Renal cortex interstitium (tissue), 15 donors: ENCODE data around the gene FUOM. TPM values are rescaled to one million over a fixed set of nuclear protein-coding genes. Genes with fewer than 3 reads are reported as not detected.

Source experiments
- DNase-seq, 11 donors: peaks; one replicate each; pipeline ENCODE4 v3.0.0-alpha.2; 2013; ENCODE audit warnings: low read depth in 9 of 11, low spot score in 4 of 11; ENCODE audit errors: extremely low read depth in 1 of 11
- long read RNA-seq, 16 experiments: transcript quantifications; one replicate each; lab custom pipeline, GENCODE V29; 2026
- polyA plus RNA-seq, 3 donors: library from polyadenylated mRNA; unstranded; fragments of 120-200 nt; gene quantifications; one replicate each; pipeline ENCODE4 v1.2.1, GENCODE V29; 2013; ENCODE audit not compliant: insufficient read length in 3 of 3

The FUOM gene
- 10 to 100 TPM; 14.3 to 22.4 (median 20.8) TPM for polyA plus RNA-seq
- long read RNA-seq, donor 1, transcript FUOM-201 (6 exons, 709 nt), result major isoform, 7 of 7 reads
- long read RNA-seq, donor 1, partial matches to known transcripts, result 0 of 7 reads
- long read RNA-seq, donor 1, other reads (novel, unspliced or antisense), result 0 of 7 reads
- long read RNA-seq, donor 2, partial matches to known transcripts, result 0 of 3 reads
- long read RNA-seq, donor 2, other reads (novel, unspliced or antisense), result 0 of 3 reads
- long read RNA-seq, donor 3, transcript FUOM-203 (6 exons, 762 nt), result minor isoform, 7 of 23 reads
- long read RNA-seq, donor 3, transcript FUOM-201 (6 exons, 709 nt), result major isoform, 15 of 23 reads
- long read RNA-seq, donor 3, partial matches to known transcripts, result 0 of 23 reads
- long read RNA-seq, donor 3, other reads (novel, unspliced or antisense), result 0 of 23 reads
- long read RNA-seq, donor 4, transcript FUOM-201 (6 exons, 709 nt), result major isoform, 7 of 10 reads
- long read RNA-seq, donor 4, partial matches to known transcripts, result 0 of 10 reads
- long read RNA-seq, donor 4, other reads (novel, unspliced or antisense), result 0 of 10 reads
- long read RNA-seq, donor 5, result 0 reads
- long read RNA-seq, donor 6, transcript FUOM-201 (6 exons, 709 nt), result major isoform, 7 of 12 reads
- long read RNA-seq, donor 6, partial matches to known transcripts, result 0 of 12 reads
- long read RNA-seq, donor 6, other reads (novel, unspliced or antisense), result 0 of 12 reads
- long read RNA-seq, donor 7, transcript FUOM-201 (6 exons, 709 nt), result major isoform, 6 of 9 reads
- long read RNA-seq, donor 7, partial matches to known transcripts, result 0 of 9 reads
- long read RNA-seq, donor 7, other reads (novel, unspliced or antisense), result 0 of 9 reads
- long read RNA-seq, donor 8, transcript FUOM-201 (6 exons, 709 nt), result major isoform, 16 of 19 reads
- long read RNA-seq, donor 8, partial matches to known transcripts, result 0 of 19 reads
- long read RNA-seq, donor 8, other reads (novel, unspliced or antisense), result 0 of 19 reads
- long read RNA-seq, donor 9, transcript FUOM-201 (6 exons, 709 nt), result major isoform, 7 of 7 reads
- long read RNA-seq, donor 9, partial matches to known transcripts, result 0 of 7 reads
- long read RNA-seq, donor 9, other reads (novel, unspliced or antisense), result 0 of 7 reads
- long read RNA-seq, donor 10, transcript FUOM-201 (6 exons, 709 nt), result major isoform, 12 of 17 reads
- long read RNA-seq, donor 10, partial matches to known transcripts, result 0 of 17 reads
- long read RNA-seq, donor 10, other reads (novel, unspliced or antisense), result 0 of 17 reads
- long read RNA-seq, donor 11, transcript FUOM-201 (6 exons, 709 nt), result major isoform, 10 of 12 reads
- long read RNA-seq, donor 11, partial matches to known transcripts, result 0 of 12 reads
- long read RNA-seq, donor 11, other reads (novel, unspliced or antisense), result 0 of 12 reads
- long read RNA-seq, donor 12, transcript FUOM-201 (6 exons, 709 nt), result major isoform, 6 of 9 reads
- long read RNA-seq, donor 12, partial matches to known transcripts, result 0 of 9 reads
- long read RNA-seq, donor 12, other reads (novel, unspliced or antisense), result 0 of 9 reads
- long read RNA-seq, donor 13, result 0 reads
- long read RNA-seq, donor 14, transcript FUOM-201 (6 exons, 709 nt), result major isoform, 7 of 10 reads
- long read RNA-seq, donor 14, partial matches to known transcripts, result 0 of 10 reads
- long read RNA-seq, donor 14, other reads (novel, unspliced or antisense), result 0 of 10 reads
- long read RNA-seq, donor 15, partial matches to known transcripts, result 0 of 7 reads
- long read RNA-seq, donor 15, other reads (novel, unspliced or antisense), result 0 of 7 reads
- long read RNA-seq, donor 16, transcript FUOM-201 (6 exons, 709 nt), result major isoform, 21 of 32 reads
- long read RNA-seq, donor 16, partial matches to known transcripts, result 5 of 32 reads
- long read RNA-seq, donor 16, other reads (novel, unspliced or antisense), result 0 of 32 reads

GRCh38 chr10:133357285-133358161, at the start of gene FUOM:
TSS of gene FUOM (minus strand) at chr10:133358019. CDS start at chr10:133358007, 12 bp downstream.
- peak in 10 of 11 donors; percentile 45 to 80 (median 76) for DNase-seq

DNA sequence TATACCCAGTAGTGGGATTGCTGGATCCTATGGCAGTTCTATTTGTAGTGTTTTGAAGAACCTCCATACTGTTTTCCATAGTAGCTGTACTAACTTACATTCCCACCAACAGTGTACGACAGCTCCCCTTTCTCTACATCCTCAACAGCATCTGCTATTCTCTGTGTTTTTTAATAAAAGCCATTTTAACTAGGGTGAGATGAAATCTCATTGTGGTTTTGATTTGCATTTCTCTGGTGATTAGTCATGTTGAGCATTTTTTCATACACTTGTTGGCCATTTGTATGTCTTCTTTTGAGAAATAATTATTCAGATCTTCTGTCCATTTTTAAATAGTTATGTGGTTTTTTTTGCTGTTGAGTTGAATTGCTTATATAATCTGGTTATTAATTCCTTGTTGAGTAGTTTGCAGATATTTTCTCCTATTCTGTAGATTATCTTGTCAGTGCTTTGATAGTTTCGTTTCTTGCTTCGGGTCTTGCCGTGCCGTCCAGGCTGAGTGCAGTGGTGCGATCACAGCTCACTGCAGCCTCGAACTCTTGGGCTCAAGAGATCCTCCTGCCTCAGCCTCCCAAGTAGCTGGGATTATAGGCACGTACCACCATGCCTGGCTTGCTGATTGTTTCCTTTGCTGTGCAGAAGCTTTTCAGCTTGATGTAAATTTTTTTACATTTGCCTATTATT, 48.2 kb upstream of the FUOM start:
- no peak for DNase-seq

DNA sequence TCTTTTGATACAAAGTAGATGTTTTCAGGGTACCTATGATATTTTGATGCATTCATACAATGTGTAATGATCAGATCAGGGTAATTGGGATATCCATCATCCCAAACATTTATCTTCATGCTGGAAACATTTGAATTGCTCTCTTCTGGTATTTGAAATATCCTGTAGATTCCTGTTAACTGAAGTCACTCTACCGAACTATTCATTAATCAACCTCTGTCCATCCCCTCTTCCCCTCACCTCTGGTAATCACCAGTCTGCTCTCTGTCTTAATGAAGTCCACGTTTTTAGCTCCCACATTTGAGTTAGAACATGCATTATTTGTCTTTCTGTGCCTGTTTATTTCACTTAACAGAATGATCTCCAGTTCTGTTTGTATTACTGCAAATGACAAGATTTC, 47.5 kb upstream of the FUOM start:
- DNase-seq, result no peak

GRCh38 chr10:133403784-133404183, 46.0 kb upstream of the FUOM start:
- DNase-seq, result no peak

DNA sequence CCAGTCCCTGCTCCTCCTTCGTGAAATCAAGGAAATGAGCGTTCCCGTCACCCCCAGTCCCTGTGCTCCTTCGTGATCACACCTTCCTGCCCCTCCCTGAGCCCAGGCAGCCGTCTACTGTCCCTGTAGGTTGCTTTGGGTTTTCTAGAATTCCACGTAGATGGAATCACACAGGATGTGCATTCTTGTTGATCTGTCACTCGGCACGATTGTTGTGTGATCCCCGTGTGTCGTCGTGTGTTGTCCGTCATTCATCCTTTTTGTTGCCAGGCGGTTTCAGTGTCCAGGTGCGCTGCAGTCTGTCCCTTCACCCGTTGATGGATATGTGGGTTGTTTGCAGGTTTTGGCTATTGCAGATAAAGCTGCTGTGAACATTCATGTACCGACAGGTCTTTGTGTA, 45.5 kb upstream of the FUOM start:
- no peak for DNase-seq

- no peak for DNase-seq
Measured at GRCh38 chr10:133401981-133402725, 44.3 kb upstream of the FUOM start.

DNA sequence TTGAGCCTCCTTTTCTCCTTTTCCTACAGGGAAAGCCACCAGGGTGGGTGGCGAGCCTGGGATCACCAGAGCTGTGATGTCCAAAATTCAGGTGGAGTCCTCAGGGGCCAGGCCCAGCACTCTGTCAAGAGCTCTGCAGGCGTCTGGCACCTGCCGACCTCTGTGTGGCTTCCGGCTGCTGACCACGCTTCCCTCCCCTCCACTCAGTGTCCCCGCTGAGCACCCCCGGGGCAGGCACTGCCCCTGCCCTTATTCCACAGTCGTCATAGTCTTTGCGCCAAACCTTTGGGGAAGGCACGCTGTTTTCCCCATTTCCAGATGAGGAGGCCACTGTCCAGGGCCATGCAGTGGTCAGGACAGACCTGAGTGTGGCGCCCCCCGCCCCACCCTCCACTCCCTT, 43.7 kb upstream of the FUOM start:
- DNase-seq, result no peak

- DNase-seq, result no peak
Measured at GRCh38 chr10:133400624-133401424, 43.0 kb upstream of the FUOM start.

GRCh38 chr10:133399123-133399601, 41.3 kb upstream of the FUOM start:
- no peak for DNase-seq

- DNase-seq, result no peak
Measured at GRCh38 chr10:133397938-133398337, 40.1 kb upstream of the FUOM start.

- DNase-seq, result no peak
Measured at GRCh38 chr10:133396035-133396624, 38.3 kb upstream of the FUOM start.

DNA sequence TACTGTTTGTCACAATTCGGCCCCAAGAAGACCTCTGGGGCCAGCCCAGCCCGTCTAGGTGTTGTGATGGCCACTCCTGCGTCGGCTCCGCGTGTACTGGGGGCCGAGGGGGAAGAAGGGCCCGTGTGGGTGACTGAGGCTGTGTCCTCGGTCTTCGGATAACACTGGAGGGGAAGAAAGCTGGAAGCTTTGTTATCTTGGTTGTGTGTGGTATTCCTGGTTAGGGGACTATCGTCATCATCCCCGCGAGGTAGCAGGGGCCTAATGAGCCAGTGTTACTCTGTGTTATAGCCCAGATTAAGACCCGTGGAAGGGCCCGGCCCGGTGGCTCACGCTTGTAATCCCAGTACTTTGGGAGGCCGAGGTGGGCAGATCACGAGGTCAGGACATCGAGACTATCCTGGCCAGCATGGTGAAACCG, 37.0 kb upstream of the FUOM start:
- no peak for DNase-seq

DNA sequence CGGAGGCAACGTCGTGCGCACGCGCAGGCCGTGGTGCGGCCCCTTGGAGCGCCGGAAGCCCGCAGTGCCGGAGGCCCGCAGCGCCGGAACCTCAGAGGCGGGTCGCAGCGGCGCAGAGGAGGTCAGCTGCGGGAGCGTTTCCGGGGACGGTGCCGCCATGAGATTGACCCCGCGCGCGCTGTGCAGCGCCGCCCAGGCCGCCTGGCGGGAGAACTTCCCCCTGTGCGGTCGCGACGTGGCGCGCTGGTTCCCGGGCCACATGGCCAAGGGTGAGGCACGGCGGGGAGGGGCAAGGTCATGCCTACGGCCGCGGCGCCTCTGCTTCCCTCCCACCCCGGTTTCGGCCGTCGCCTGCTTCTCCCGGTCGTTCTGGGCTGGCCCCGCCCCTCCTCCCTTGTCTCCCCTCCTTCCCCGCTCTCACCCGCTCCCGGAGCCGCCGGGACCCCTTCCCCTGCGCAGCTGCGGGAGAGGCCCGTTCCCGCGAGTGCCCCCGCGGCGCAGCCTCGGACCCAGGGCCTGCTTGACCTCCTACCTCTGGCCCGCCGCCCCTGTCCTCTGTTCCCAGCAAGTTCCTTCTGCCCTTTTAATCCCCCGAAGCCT, 36.3 kb upstream of the FUOM start, which contains the start of gene MTG1:
MTG1 (plus strand) TSS at position 94 of the 600 bp plus-strand sequence; CDS start at position 158, 64 bp downstream.
- peak; percentile 78 to 94 (median 90) for DNase-seq
